Mesodermal cell (in vitro differentiated cells): ENCODE data around the gene PCNX2.

Experiments used
- H3K27ac ChIP-seq: 2 replicates; pipeline ENCODE4 v1.7.0; 2013; ENCODE audit warnings: mild to moderate bottlenecking, low read depth, low read length, moderate library complexity; ENCODE audit not compliant: severe bottlenecking
- H3K36me3 ChIP-seq: 2 replicates; pipeline ENCODE4 v1.7.1; 2013; ENCODE audit warnings: mild to moderate bottlenecking, low read length, moderate library complexity; ENCODE audit not compliant: control insufficient read depth, insufficient read depth
- H3K4me1 ChIP-seq: one replicate; pipeline ENCODE4 v1.7.1; 2013; ENCODE audit warnings: mild to moderate bottlenecking, low read length; ENCODE audit not compliant: insufficient read depth, control insufficient read depth, poor library complexity, severe bottlenecking
- H3K4me3 ChIP-seq: 2 replicates; pipeline ENCODE4 v1.7.0; 2013; ENCODE audit warnings: low read length, control low read depth, mild to moderate bottlenecking; ENCODE audit not compliant: insufficient read depth, poor library complexity, severe bottlenecking; ENCODE audit errors: extremely low read depth
- H3K9me3 ChIP-seq: 2 replicates; pipeline ENCODE4 v1.7.1; 2013; ENCODE audit warnings: mild to moderate bottlenecking, low read length, moderate library complexity; ENCODE audit not compliant: control insufficient read depth
- WGBS, 2 experiments: methylation state at CpG; one replicate each; pipeline ENCODE4 v1.1.5; 2013; ENCODE audit warnings: missing lambda C conversion rate in 2 of 2; ENCODE audit not compliant: insufficient coverage in 2 of 2; 5-methylcytosine and 5-hydroxymethylcytosine counted together

The PCNX2 gene

DNA sequence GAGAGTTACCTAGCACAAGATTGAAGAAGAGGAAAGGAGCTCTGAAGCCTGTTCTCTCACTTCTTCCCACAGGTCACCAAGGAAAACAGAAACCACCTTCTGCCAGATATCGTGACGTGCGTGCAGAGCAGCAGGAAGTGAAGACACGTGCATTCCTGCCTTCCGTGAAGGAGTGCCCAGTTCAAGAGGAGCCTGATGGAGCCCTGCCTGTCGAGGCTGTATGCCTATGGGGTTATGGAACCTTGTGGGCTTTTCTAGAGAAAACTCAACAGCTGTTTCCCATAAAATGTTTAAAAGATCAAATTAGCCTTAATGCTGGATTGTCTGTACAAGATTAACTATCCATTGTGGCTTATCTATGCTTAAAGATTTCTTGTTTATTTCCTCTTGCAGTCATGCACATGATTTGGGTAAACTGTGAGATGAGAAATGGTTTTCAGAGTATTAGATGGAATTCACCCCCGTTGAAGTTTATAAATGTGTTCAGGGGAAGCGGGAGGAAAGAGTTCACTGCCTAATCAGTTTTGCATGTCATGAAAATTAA lies 317.4 kb downstream of the PCNX2 start:
- H3K36me3 ChIP-seq, result peaks cover 61% of the 10 kb centered on the region
- H3K4me3 ChIP-seq, result no peak overlapping the region
- WGBS, 2 experiments, result 98 to 99% methylated on average over 7 of the region's 8 CpGs
- H3K27ac ChIP-seq, result no peak overlapping the region
- peaks cover 12% of the 10 kb centered on the region for H3K9me3 ChIP-seq
- H3K4me1 ChIP-seq, result no peaks in the 10 kb centered on the region

DNA sequence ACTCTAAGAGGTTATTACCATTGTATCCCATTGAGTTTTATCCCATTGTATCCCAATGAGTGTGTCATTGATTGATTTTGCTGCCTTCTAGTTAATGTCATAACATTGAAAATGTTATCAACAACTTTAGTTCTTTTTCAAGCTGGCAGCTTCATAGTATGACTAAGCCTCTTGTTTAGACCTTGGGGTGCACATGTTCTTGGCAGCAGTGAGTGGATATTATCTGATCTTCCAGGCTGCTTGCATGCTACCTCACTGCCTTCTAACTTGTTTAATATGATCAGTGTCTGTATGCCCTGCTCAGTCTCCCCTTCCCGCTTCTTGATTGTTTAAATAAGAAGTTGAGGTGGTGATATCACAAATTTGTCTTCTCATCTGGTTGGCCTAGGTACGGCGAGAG lies 320.6 kb downstream of the PCNX2 start:
- WGBS, 2 experiments, result 94 to 96% methylated on average over 3 of the region's 3 CpGs
- H3K9me3 ChIP-seq, result peaks cover 20% of the 10 kb centered on the region
- no peak overlapping the region for H3K27ac ChIP-seq
- H3K36me3 ChIP-seq, result peaks cover 93% of the 10 kb centered on the region
- H3K4me1 ChIP-seq, result no peaks in the 10 kb centered on the region
- H3K4me3 ChIP-seq, result no peak overlapping the region

DNA sequence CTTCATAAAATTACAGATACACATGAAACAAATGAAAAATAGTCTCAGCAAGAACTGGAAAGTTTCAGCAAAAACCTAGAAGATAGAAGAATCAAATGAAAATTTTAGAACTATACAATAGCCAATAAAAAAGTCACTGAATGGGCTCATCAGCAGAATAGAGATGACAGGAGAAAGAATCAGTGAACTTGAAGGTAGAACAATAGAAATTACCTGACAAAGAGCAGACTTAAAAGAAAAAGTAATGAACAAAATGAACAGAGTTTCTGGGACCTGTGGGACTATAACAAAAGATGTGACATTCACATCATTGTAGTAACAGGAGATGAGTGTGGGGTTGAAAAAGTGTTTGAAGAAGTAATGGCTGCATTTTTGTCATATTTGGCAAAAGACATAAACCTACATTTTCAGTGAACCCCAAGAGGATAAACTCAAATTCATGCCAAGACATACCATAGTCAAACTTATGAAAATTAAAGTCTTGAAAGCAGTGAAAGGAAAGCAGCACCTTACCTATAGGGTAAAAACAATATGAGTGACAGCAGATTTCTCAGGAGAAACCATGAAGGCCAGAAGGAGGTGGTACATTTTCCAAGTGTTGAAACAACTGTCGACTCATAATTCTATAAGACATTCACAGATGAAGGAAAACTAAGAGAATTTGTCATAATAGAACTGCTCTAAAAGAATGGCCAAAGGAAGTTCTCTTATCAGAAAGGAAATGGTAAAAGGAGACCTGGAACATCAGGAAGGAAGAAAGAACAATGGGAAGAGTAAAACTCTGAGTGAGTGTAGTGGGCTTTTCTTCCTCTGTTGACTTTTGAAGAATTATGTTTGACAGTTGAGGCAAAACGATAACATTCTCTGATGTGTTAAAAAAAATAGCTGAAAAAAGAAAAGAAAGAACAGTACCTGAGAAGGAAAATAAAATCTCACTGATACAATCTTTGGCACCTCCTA lies 321.6 kb downstream of the PCNX2 start:
- no peak overlapping the region for H3K27ac ChIP-seq
- no CpG with 5 or more reads among the region's 2 CpGs for WGBS, 2 experiments
- no peaks in the 10 kb centered on the region for H3K4me1 ChIP-seq
- H3K9me3 ChIP-seq, result peaks cover 20% of the 10 kb centered on the region
- no peak overlapping the region for H3K4me3 ChIP-seq
- peaks cover 95% of the 10 kb centered on the region for H3K36me3 ChIP-seq

DNA sequence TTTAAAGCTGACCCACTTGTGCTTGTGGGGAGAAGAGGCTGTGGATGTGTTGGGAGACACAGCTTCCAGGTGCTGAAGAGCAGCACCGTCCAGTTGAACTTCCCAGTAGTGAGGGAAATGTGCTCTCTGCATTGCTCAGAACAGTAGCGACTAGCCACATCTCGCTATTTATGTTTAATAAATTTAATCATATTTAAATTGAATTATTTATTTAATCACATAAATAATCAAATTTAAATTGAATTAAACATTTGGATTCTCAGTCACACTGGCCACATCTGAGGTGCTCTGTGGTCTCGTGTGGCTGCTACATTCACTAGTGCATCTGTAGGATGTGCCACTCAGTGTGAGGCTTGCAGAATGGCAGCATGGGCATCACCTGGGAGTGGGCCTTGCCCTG lies 325.0 kb downstream of the PCNX2 start:
- Histone ChIP-seq H3K27ac (no peak overlapping the region), H3K9me3 (peaks cover 20% of the 10 kb centered on the region), H3K4me1 (no peaks in the 10 kb centered on the region), H3K4me3 (no peak overlapping the region), H3K36me3 (peaks cover 90% of the 10 kb centered on the region)
- WGBS, 2 experiments, result 92% methylated on average over 1 of the region's 4 CpGs; no CpG with 5 or more reads in 1 of the 2 experiments

DNA sequence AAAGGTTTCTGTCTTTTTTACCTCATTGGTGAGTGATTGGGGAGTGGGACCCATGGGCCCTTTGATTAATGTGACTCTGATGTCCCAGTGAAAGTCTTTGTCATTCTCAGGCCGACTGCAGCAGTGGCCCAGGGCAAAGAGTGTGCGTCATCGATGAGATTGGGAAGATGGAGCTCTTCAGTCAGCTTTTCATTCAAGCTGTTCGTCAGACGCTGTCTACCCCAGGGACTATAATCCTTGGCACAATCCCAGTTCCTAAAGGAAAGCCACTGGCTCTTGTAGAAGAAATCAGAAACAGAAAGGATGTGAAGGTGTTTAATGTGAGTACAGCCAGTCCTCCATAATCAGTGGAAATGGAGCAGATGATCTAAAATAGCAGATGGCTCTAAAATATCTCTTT lies 325.7 kb downstream of the PCNX2 start:
- H3K36me3 ChIP-seq, result peaks cover 87% of the 10 kb centered on the region
- 92% methylated on average over 3 of the region's 5 CpGs for WGBS, 2 experiments
- no peaks in the 10 kb centered on the region for H3K4me1 ChIP-seq
- H3K4me3 ChIP-seq, result no peak overlapping the region
- no peak overlapping the region for H3K27ac ChIP-seq
- peaks cover 20% of the 10 kb centered on the region for H3K9me3 ChIP-seq

DNA sequence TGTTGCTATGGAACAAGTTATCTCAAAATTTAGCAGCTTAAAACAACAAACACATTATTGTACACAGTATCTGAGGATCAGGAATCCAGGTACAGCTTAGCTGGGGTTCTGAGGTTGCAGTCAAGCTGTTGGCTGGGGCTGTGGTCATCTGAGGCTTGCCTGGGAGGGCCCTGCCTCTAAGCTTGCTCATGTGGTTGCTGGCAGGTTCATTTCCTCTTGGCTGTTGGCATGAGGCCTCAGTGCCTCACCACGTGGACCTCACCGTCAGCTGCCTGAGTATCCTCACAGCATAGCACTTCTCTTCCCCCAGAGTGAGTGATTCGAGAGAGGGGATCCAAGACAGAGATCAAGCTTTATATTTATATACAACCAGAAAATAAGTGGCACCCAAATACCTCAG lies 326.6 kb downstream of the PCNX2 start:
- H3K4me1 ChIP-seq, result no peaks in the 10 kb centered on the region
- no peak overlapping the region for H3K27ac ChIP-seq
- no peak overlapping the region for H3K4me3 ChIP-seq
- 90 to 93% methylated on average over 2 of the region's 3 CpGs for WGBS, 2 experiments
- peaks cover 16% of the 10 kb centered on the region for H3K9me3 ChIP-seq
- H3K36me3 ChIP-seq, result peaks cover 79% of the 10 kb centered on the region

DNA sequence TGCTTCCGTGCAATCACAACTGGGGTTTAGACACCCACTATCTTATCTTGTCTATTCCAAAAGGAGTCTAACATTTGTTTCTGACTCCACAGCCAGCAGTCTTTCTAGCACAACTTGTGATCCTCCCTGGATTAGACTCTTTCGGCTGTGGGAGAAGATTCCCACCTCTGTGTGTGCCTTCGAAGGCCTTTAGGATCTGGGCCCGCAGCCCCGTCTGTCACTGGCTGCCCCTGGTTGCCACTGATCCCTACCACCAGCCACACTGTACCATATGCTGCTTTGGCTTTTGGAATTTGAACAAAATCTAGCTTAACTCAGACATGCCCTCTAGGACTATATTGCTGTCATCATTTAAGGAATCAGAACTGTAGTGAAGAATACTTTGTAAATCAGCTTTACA lies 327.1 kb downstream of the PCNX2 start:
- H3K27ac ChIP-seq, result no peak overlapping the region
- no peak overlapping the region for H3K4me3 ChIP-seq
- H3K36me3 ChIP-seq, result peaks cover 73% of the 10 kb centered on the region
- WGBS, 2 experiments, result 95 to 100% methylated on average over 3 of the region's 5 CpGs
- H3K9me3 ChIP-seq, result peaks cover 11% of the 10 kb centered on the region
- peaks cover under 1% of the 10 kb centered on the region for H3K4me1 ChIP-seq

DNA sequence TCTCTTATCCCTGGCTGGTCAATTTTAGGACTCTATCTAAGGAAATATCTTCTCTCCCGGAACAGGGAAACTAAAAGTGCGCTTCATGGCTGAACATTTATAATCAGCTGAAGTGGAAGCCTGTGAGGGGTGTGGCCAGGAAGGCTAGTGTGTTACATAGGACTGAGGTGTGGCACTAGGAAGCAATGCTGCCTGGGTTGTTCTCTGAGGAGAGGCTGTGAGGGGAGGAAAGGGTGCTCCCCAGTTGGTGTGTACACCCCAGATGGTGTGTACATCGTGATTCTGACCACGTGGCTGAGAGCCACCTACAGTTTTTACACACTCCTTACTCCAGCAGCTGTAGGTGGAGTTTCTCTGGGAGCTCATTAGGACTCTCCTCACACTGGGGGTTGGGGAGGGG lies 328.9 kb downstream of the PCNX2 start:
- no peak overlapping the region for H3K4me3 ChIP-seq
- H3K36me3 ChIP-seq, result peaks cover 56% of the 10 kb centered on the region
- peaks cover 14% of the 10 kb centered on the region for H3K4me1 ChIP-seq
- WGBS, 2 experiments, result 94% methylated on average over 2 of the region's 4 CpGs; no CpG with 5 or more reads in 1 of the 2 experiments
- H3K27ac ChIP-seq, result no peak overlapping the region
- H3K9me3 ChIP-seq, result no peaks in the 10 kb centered on the region

DNA sequence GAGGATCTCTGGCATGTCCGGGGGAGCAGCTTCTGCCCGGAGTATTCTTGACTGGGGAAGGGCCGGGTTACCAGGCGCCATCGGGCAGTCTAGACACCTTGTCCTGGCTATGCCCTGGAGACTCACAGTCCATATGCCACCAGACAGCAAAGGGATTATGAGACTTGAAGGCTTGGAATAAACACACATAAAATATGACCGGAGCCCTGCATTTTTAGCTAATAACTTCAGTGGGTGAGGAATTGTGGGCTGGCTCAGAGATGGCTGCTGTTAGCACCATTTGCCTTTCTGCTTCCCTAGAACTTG lies 329.7 kb downstream of the PCNX2 start:
- Histone ChIP-seq H3K27ac (no peak overlapping the region), H3K36me3 (peaks cover 48% of the 10 kb centered on the region), H3K4me1 (peaks cover 14% of the 10 kb centered on the region), H3K4me3 (no peak overlapping the region), H3K9me3 (no peaks in the 10 kb centered on the region)
- WGBS, 2 experiments, result 89 to 97% methylated on average over 5 to 6 of the region's 6 CpGs

DNA sequence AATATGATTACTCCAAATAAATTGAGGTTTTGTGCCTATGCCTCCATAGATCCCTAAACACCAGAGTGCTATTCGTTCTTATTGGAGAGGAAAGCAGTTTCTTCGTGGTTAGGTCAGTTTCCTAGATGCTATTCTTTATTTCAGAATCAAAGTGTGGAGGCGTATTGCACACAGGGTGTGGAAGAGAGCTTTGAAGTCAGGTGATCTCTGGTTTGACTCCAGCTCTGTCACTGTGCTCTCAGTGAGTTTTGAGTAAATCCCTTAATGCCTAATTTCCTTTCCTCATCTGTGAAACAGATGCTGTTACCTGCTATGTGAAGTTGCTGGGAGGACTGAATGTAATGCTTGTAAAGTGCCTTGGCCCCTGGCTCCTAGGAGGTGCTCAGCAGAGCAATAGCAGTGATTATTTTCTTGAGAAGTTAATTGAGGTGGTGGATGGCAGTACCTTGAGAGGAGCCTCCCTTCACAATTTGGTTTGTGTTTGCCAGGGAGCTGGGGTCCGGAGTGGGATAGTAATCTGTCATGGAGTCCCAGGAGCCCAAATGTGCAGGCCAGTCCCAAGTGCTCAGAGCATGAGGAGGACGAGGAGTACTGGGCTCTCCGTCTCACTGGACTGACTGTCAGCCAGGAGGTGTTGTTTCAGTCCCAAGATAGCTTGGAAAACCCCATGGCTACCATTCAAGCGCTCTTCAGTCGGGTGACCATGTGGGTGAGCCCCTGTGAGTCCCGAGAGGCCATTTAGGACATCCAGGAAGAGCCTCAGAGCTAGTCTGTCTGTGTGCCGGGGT lies 330.2 kb downstream of the PCNX2 start:
- peaks cover 14% of the 10 kb centered on the region for H3K4me1 ChIP-seq
- no peak overlapping the region for H3K27ac ChIP-seq
- H3K4me3 ChIP-seq, result no peak overlapping the region
- no peaks in the 10 kb centered on the region for H3K9me3 ChIP-seq
- H3K36me3 ChIP-seq, result peaks cover 43% of the 10 kb centered on the region
- WGBS, 2 experiments, result 91% methylated on average over 7 to 10 of the region's 10 CpGs
